ENCODE results near the gene PPARA. TPM values are rescaled to one million over a fixed set of nuclear protein-coding genes. Genes with fewer than 3 reads are reported as not detected.

The PPARA gene
- polyA plus RNA-seq, 1 of the 3 experiments (the other 2 are of a cell fraction), result 4.5 TPM

GRCh38 chr22:46290843-46291785 lies 140.8 kb downstream of the PPARA start:
- Histone ChIP-seq H3K4me3 (ENCODE audit: low read depth in 2 of 2, low read length in 1 of 2) (no peak overlapping the region), H3K4me1 (ENCODE audit: control insufficient read depth in 1 of 2, insufficient read depth in 2 of 2, low read depth in 1 of 2, low read length in 1 of 2) (peaks cover 3 to 8% of the 10 kb centered on the region in 2 experiments; a peak in 2 of 4 replicates), H3K36me3 (replicated peaks in 1 of 2; ENCODE audit: control insufficient read depth in 1 of 2, insufficient read depth in 2 of 2, low read length in 1 of 2) (peaks cover 9 to 22% of the 10 kb centered on the region in 2 experiments), H2AFZ (ENCODE audit: low read depth) (no peak overlapping the region), H3K79me2 (ENCODE audit: insufficient read depth) (no peaks in the 10 kb centered on the region), H3K4me2 (no peak overlapping the region), H3K27me3 (ENCODE audit: insufficient read depth) (no peaks in the 10 kb centered on the region), H3F3A (replicated peaks; ENCODE audit: insufficient read depth) (peaks cover 4% of the 10 kb centered on the region), H3K9me3 (no peaks in the 10 kb centered on the region), H3K9ac (no peak overlapping the region), H3K27ac (ENCODE audit: low read depth in 2 of 2, low read length in 1 of 2) (no peak overlapping the region), H4K20me1 (ENCODE audit: insufficient read depth) (no peaks in the 10 kb centered on the region), H3K9me2 (no peaks in the 10 kb centered on the region)
- no peak for DNase-seq
- POLR2A ChIA-PET, result interaction anchor here (1.1 to 1.5 kb wide), 3 partner anchors 10 to 142 kb away, joined by 3 to 5 read pairs (median 3); partner anchors contain the start of gene CDPF1
- WGBS (ENCODE audit: low lambda C conversion rate), result 97% methylated on average over 14 of the region's 23 CpGs
- TF ChIP-seq MEF2A (IDR thresholded peaks at IDR 0.05; ENCODE audit: borderline replicate concordance, low read depth) (no peak), CHD2 (IDR thresholded peaks at IDR 0.05; ENCODE audit: low read length, partially characterized antibody) (no peak), YY1 (IDR thresholded peaks at IDR 0.05; ENCODE audit: low read depth) (no peak), EP300 (IDR thresholded peaks at IDR 0.05; ENCODE audit: borderline replicate concordance in 1 of 2, low read depth in 1 of 2, low read length in 1 of 2) (no peak), MXI1 (IDR thresholded peaks at IDR 0.05; ENCODE audit: low read depth, low read length) (no peak), RFX5 (IDR thresholded peaks at IDR 0.05; ENCODE audit: low read length) (no peak), SIN3A (IDR thresholded peaks at IDR 0.05; ENCODE audit: borderline replicate concordance, low read depth, low read length) (no peak), JUND (IDR thresholded peaks at IDR 0.05) (no peak), TAF1 (IDR thresholded peaks at IDR 0.05; ENCODE audit: borderline replicate concordance, low read depth, low read length) (no peak), POLR2AphosphoS5 (IDR thresholded peaks at IDR 0.05; ENCODE audit: low read depth, low read length) (no peak), RXRA (IDR thresholded peaks at IDR 0.05; ENCODE audit: borderline replicate concordance, low read depth) (no peak), TCF12 (IDR thresholded peaks at IDR 0.05) (no peak), SMC3 (IDR thresholded peaks at IDR 0.05; ENCODE audit: low read depth, low read length) (no peak), MAX (IDR thresholded peaks at IDR 0.05; ENCODE audit: low read depth) (no peak), RCOR1 (IDR thresholded peaks at IDR 0.05; ENCODE audit: low read length) (no peak), RAD21 (IDR thresholded peaks at IDR 0.05; ENCODE audit: low read length) (no peak), FOXJ3 (CRISPR knock-in tag; IDR thresholded peaks at IDR 0.05) (no peak)
- CTCF ChIA-PET, result interaction anchor here (0.9 to 1.0 kb wide), 2 partner anchors 168 to 169 kb away, joined by 3 to 5 read pairs; no protein-coding TSS in a partner anchor

- Histone ChIP-seq H3K9me2 (no peaks in the 10 kb centered on the region), H3K9ac (no peak overlapping the region), H3K27me3 (ENCODE audit: insufficient read depth) (no peaks in the 10 kb centered on the region), H3K4me1 (ENCODE audit: control insufficient read depth in 1 of 2, insufficient read depth in 2 of 2, low read depth in 1 of 2, low read length in 1 of 2) (peaks cover 5 to 12% of the 10 kb centered on the region in 2 experiments; a peak in 2 of 4 replicates), H2AFZ (ENCODE audit: low read depth) (no peak overlapping the region), H3K27ac (ENCODE audit: low read depth in 2 of 2, low read length in 1 of 2) (no peak overlapping the region), H3K9me3 (no peaks in the 10 kb centered on the region), H3K79me2 (ENCODE audit: insufficient read depth) (peaks cover 4% of the 10 kb centered on the region; the same call in 1 of the 2 replicates), H3K36me3 (replicated peaks in 1 of 2; ENCODE audit: control insufficient read depth in 1 of 2, insufficient read depth in 2 of 2, low read length in 1 of 2) (peaks cover 9 to 18% of the 10 kb centered on the region in 2 experiments), H3K4me3 (ENCODE audit: low read depth in 2 of 2, low read length in 1 of 2) (no peak overlapping the region), H3K4me2 (no peak overlapping the region), H3F3A (replicated peaks; ENCODE audit: insufficient read depth) (peaks cover 4% of the 10 kb centered on the region), H4K20me1 (ENCODE audit: insufficient read depth) (no peaks in the 10 kb centered on the region)
- ChIA-PET POLR2A (no interaction called here), CTCF (no interaction called here)
- WGBS (ENCODE audit: low lambda C conversion rate), result 95% methylated on average over 3 of the region's 3 CpGs
- DNase-seq, result no peak
- TF ChIP-seq RFX5 (IDR thresholded peaks at IDR 0.05; ENCODE audit: low read length), result no peak
These were observed 141.8 kb downstream of the PPARA start for GRCh38 chr22:46292173-46292572.
